PC-9 (cell line): ENCODE results near the gene TNS4. TPM values are rescaled to one million over a fixed set of nuclear protein-coding genes. Genes with fewer than 3 reads are reported as not detected.

Source experiments
- BruUV-seq: library from RNA; stranded (reverse); fragments of 400-500 nt; replicated peaks from 2 replicates; lab custom pipeline; 2021; lab: Mats Ljungman, UMichigan
- CTCF ChIA-PET: fragments of 300-600 bp; sonication (Branson Sonifier 250); formaldehyde crosslinking; loops from one replicate; lab custom pipeline; 2022; ENCODE audit warnings: antibody characterized with exemption; lab: Charles Lee
- POLR2A ChIA-PET: fragments of 300-600 bp; sonication (Branson Sonifier 250); formaldehyde crosslinking; loops from one replicate; lab custom pipeline; 2022; ENCODE audit warnings: antibody characterized with exemption; ENCODE audit not compliant: unreplicated experiment; lab: Charles Lee
- DNase-seq, 2 experiments: peaks; one replicate each; pipeline versions ENCODE4 v3.0.0 to v3.0.0-alpha.2; 2015 to 2022; ENCODE audit warnings: mixed read lengths in 1 of 2
- H2AFZ ChIP-seq: fragments of 200-600 bp; sonication (generic); 2 replicates; pipeline ENCODE4 v1.8.1; 2017; ENCODE audit warnings: antibody characterized with exemption
- H3F3A ChIP-seq: fragments of 200-600 bp; sonication (generic); 2 replicates; pipeline ENCODE4 v1.8.1; 2017; ENCODE audit warnings: antibody characterized with exemption, mild to moderate bottlenecking, low read depth; ENCODE audit not compliant: insufficient read depth
- H3K27ac ChIP-seq: fragments of 200-600 bp; sonication (generic); 2 replicates; pipeline ENCODE4 v1.6.1; 2016; ENCODE audit warnings: mixed run types
- H3K27me3 ChIP-seq: fragments of 200-600 bp; sonication (generic); 2 replicates; pipeline ENCODE4 v1.6.1; 2016; ENCODE audit warnings: low read depth, mixed run types; ENCODE audit not compliant: insufficient read depth
- H3K36me3 ChIP-seq: fragments of 200-600 bp; sonication (generic); 2 replicates; pipeline ENCODE4 v1.6.1; 2016; ENCODE audit warnings: low read depth, mixed run types
- H3K4me1 ChIP-seq: fragments of 200-600 bp; sonication (generic); replicated peaks from 2 replicates; pipeline ENCODE4 v1.6.1; 2016; ENCODE audit warnings: mixed run types; ENCODE audit not compliant: insufficient read depth
- H3K4me2 ChIP-seq: fragments of 200-600 bp; sonication (generic); 2 replicates; pipeline ENCODE4 v1.6.1; 2017; ENCODE audit warnings: mixed run types
- H3K4me3 ChIP-seq: fragments of 200-600 bp; sonication (generic); 2 replicates; pipeline ENCODE4 v1.6.1; 2016; ENCODE audit warnings: mixed run types
- H3K79me2 ChIP-seq: fragments of 200-600 bp; sonication (generic); 2 replicates; pipeline ENCODE4 v1.6.1; 2017; ENCODE audit warnings: low read depth, mixed run types
- H3K9me2 ChIP-seq: fragments of 200-600 bp; sonication (generic); 2 replicates; pipeline ENCODE4 v1.8.1; 2017; ENCODE audit warnings: mild to moderate bottlenecking; ENCODE audit not compliant: insufficient read depth
- H3K9me3 ChIP-seq: fragments of 200-600 bp; sonication (generic); 2 replicates; pipeline ENCODE4 v1.8.1; 2016; ENCODE audit warnings: low read depth; ENCODE audit not compliant: insufficient read depth
- H4K20me1 ChIP-seq: fragments of 200-600 bp; sonication (generic); 2 replicates; pipeline ENCODE4 v1.8.1; 2017; ENCODE audit not compliant: insufficient read depth
- EZH2 ChIP-seq: fragments of 200-600 bp; sonication (generic); IDR thresholded peaks from 2 replicates; pipeline ENCODE4 v1.8.0; 2017; ENCODE audit warnings: antibody characterized with exemption, low read depth
- intact Hi-C: fragments of 100-400 bp; cut with micrococcal nuclease; formaldehyde crosslinking; loops from one replicate; pipeline ENCODE4 v1.10.0; 2022; ENCODE audit not compliant: unreplicated experiment
- total RNA-seq: library from RNA; stranded (reverse); gene quantifications from 2 replicates; pipeline ENCODE4 v1.2.3, GENCODE V29; 2021
- TF ChIP-seq, protein P1 (sequence below): fragments of 200-600 bp; sonication (generic); conservative IDR thresholded peaks from 2 replicates; pipeline ENCODE4 v1.6.1; 2017; ENCODE audit warnings: mixed run types, antibody characterized with exemption, mild to moderate bottlenecking, moderate library complexity

Gene TNS4
- total RNA-seq, 1 experiment from 2014 or later, result 17.4 TPM

- TF ChIP-seq, protein P1, sequence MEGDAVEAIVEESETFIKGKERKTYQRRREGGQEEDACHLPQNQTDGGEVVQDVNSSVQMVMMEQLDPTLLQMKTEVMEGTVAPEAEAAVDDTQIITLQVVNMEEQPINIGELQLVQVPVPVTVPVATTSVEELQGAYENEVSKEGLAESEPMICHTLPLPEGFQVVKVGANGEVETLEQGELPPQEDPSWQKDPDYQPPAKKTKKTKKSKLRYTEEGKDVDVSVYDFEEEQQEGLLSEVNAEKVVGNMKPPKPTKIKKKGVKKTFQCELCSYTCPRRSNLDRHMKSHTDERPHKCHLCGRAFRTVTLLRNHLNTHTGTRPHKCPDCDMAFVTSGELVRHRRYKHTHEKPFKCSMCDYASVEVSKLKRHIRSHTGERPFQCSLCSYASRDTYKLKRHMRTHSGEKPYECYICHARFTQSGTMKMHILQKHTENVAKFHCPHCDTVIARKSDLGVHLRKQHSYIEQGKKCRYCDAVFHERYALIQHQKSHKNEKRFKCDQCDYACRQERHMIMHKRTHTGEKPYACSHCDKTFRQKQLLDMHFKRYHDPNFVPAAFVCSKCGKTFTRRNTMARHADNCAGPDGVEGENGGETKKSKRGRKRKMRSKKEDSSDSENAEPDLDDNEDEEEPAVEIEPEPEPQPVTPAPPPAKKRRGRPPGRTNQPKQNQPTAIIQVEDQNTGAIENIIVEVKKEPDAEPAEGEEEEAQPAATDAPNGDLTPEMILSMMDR, result no peak
- TF ChIP-seq EZH2, result no peak
- DNase-seq, result no peak
- Histone ChIP-seq H2AFZ (no peak overlapping the region), H3K27ac (no peak overlapping the region), H3K36me3 (no peaks in the 10 kb centered on the region), H3K27me3 (no peaks in the 10 kb centered on the region), H3K4me3 (no peak overlapping the region), H4K20me1 (no peaks in the 10 kb centered on the region), H3K79me2 (no peaks in the 10 kb centered on the region), H3K4me2 (no peak overlapping the region), H3K4me1 (no peaks in the 10 kb centered on the region), H3F3A (0 out of 2 replicates have a peak, but pooled peaks cover 7% of the 10 kb centered on the region), H3K9me3 (no peaks in the 10 kb centered on the region), H3K9me2 (no peaks in the 10 kb centered on the region)
- ChIA-PET POLR2A (interaction anchor here (0.6 kb wide), 1 partner anchor 160 kb away, joined by 3 read pairs; no protein-coding TSS in a partner anchor), CTCF (no interaction called here)
- BruUV-seq, result no TSS peak
- intact Hi-C loops, result no loop called here
Observed at GRCh38 chr17:40469805-40470675, 31.4 kb downstream of the TNS4 start.

DNA sequence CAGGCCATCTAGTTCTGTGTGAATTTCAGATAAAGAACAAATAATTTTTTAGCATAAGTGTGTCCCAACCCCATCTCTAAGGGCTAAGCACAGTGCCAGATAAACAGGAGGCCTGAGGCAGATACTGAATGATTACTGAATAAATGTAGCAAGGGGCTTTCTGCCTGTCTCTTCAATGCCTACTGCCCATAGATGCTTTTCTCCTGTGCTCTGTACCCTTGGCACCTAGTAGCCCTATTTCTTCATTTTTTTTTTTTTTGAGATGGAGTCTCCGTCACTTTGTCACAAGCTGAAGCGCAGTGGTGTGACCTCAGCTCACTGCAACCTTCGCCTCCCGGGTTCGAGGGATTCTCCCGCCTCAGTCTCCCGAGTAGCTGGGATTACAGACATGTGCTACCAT is 32.9 kb downstream of the TNS4 start:
- Histone ChIP-seq H2AFZ (no peak overlapping the region), H3K36me3 (no peaks in the 10 kb centered on the region), H3K4me2 (no peak overlapping the region), H4K20me1 (no peaks in the 10 kb centered on the region), H3K27me3 (no peaks in the 10 kb centered on the region), H3K4me3 (no peak overlapping the region), H3K79me2 (no peaks in the 10 kb centered on the region), H3K9me2 (no peaks in the 10 kb centered on the region), H3K27ac (no peak overlapping the region), H3F3A (0 out of 2 replicates have a peak, but pooled peaks cover 7% of the 10 kb centered on the region), H3K4me1 (no peaks in the 10 kb centered on the region), H3K9me3 (no peaks in the 10 kb centered on the region)
- POLR2A ChIA-PET, result no interaction called here
- no peak for DNase-seq
- CTCF ChIA-PET, result no interaction called here
- intact Hi-C loops, result no loop called here
- BruUV-seq, result no TSS peak
- TF ChIP-seq EZH2, result no peak
- TF ChIP-seq, protein P1, result no peak

DNA sequence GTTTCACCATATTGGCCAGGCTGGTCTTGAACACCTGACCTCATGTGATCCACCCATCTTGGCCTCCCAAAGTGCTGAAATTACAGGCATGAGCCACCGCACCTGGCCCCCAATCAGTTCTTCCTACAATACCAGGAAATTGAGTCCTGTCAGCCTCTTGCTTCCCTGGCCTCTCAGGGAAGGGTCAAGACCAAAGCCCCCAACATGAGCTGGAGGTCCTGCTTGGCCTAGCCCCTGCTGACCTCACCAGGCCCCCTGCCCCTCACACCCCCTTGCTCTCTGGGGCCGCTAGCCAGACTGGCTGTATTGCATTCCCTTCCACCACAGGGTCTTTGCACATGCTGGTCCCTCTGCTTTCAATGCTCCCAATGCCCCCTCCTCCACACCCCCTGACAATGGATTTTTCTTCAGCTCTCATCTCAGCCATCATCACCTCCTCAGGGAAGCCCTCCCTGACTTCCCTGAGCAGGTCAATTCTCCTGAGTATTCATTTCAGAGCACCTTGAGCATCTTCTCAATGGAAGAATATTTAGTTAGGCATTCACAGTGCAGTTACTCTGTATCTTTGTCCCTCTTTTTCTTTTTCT is 34.0 kb downstream of the TNS4 start:
- ChIA-PET POLR2A (no interaction called here), CTCF (interaction anchor here (0.6 kb wide), 1 partner anchor 320 kb away, joined by 3 read pairs; no protein-coding TSS in a partner anchor)
- intact Hi-C loops, result no loop called here
- no TSS peak for BruUV-seq
- H3K9me3 ChIP-seq, result no peaks in the 10 kb centered on the region
- no peaks in the 10 kb centered on the region for H3K79me2 ChIP-seq
- 0 out of 2 replicates have a peak, but pooled peaks cover 6% of the 10 kb centered on the region for H3F3A ChIP-seq
- H3K36me3 ChIP-seq, result no peaks in the 10 kb centered on the region
- H3K4me2 ChIP-seq, result no peak overlapping the region
- H3K9me2 ChIP-seq, result no peaks in the 10 kb centered on the region
- H2AFZ ChIP-seq, result no peak overlapping the region
- H4K20me1 ChIP-seq, result no peaks in the 10 kb centered on the region
- no peaks in the 10 kb centered on the region for H3K4me1 ChIP-seq
- no peak for TF ChIP-seq EZH2
- TF ChIP-seq, protein P1, result no peak
- H3K27ac ChIP-seq, result no peak overlapping the region
- H3K4me3 ChIP-seq, result no peak overlapping the region
- DNase-seq, result no peak
- no peaks in the 10 kb centered on the region for H3K27me3 ChIP-seq
